Osteocyte (in vitro differentiated cells): ENCODE measurements around the gene MAP3K4. TPM values are rescaled to one million over a fixed set of nuclear protein-coding genes. Genes with fewer than 3 reads are reported as not detected.

Experiments
- DNase-seq: peaks from one replicate; pipeline ENCODE4 v3.0.0; 2021; ENCODE audit warnings: mixed read lengths; ENCODE audit not compliant: unreplicated experiment; ENCODE audit errors: extremely low spot score
- H3K27ac Mint-ChIP-seq: one replicate; pipeline ENCODE4 v1.8.0; 2021; ENCODE audit warnings: mild to moderate bottlenecking, mixed read lengths; ENCODE audit not compliant: unreplicated experiment
- H3K27me3 Mint-ChIP-seq: one replicate; pipeline ENCODE4 v1.8.0; 2021; ENCODE audit warnings: mixed read lengths; ENCODE audit not compliant: unreplicated experiment
- H3K36me3 Mint-ChIP-seq: one replicate; pipeline ENCODE4 v1.8.0; 2021; ENCODE audit warnings: mixed read lengths; ENCODE audit not compliant: unreplicated experiment
- H3K4me1 Mint-ChIP-seq: one replicate; pipeline ENCODE4 v1.8.0; 2021; ENCODE audit warnings: mixed read lengths; ENCODE audit not compliant: unreplicated experiment
- H3K4me3 Mint-ChIP-seq: one replicate; pipeline ENCODE4 v1.8.0; 2021; ENCODE audit warnings: mild to moderate bottlenecking, moderate library complexity, mixed read lengths; ENCODE audit not compliant: unreplicated experiment
- H3K9me3 Mint-ChIP-seq: one replicate; pipeline ENCODE4 v1.8.0; 2021; ENCODE audit warnings: mixed read lengths; ENCODE audit not compliant: unreplicated experiment
- CTCF ChIP-seq: fragments of 200-600 bp; sonication (generic); IDR thresholded peaks from 2 replicates; pipeline ENCODE4 v1.5.0; 2021; ENCODE audit warnings: antibody characterized with exemption, mild to moderate bottlenecking, moderate library complexity
- total RNA-seq: library from RNA; stranded (reverse); gene quantifications from 2 replicates; pipeline ENCODE4 v1.2.1, GENCODE V29; 2021

MAP3K4 gene
- total RNA-seq, 1 donor from 2014 or later: 20.7 TPM

GRCh38 chr6:160965893-160966292 lies 25.7 kb upstream of the MAP3K4 start:
- H3K4me3 Mint-ChIP-seq: no peak overlapping the region
- peaks cover 2% of the 10 kb centered on the region for H3K27me3 Mint-ChIP-seq
- no peak overlapping the region for H3K27ac Mint-ChIP-seq
- no peaks in the 10 kb centered on the region for H3K36me3 Mint-ChIP-seq
- no peak for DNase-seq
- no peak for TF ChIP-seq CTCF
- no peaks in the 10 kb centered on the region for H3K9me3 Mint-ChIP-seq
- H3K4me1 Mint-ChIP-seq: peaks cover 3% of the 10 kb centered on the region

- Mint-ChIP-seq H3K27me3 (peaks cover 2% of the 10 kb centered on the region), H3K9me3 (no peaks in the 10 kb centered on the region), H3K4me3 (no peak overlapping the region), H3K36me3 (no peaks in the 10 kb centered on the region), H3K27ac (no peak overlapping the region), H3K4me1 (peaks cover 3% of the 10 kb centered on the region)
- TF ChIP-seq CTCF: no peak
- no peak for DNase-seq
Measured at GRCh38 chr6:160966493-160967229, 24.9 kb upstream of the MAP3K4 start.

GRCh38 chr6:160967351-160967750 lies 24.2 kb upstream of the MAP3K4 start:
- Mint-ChIP-seq H3K4me1 (peaks cover 9% of the 10 kb centered on the region), H3K9me3 (no peaks in the 10 kb centered on the region), H3K27ac (no peak overlapping the region), H3K36me3 (no peaks in the 10 kb centered on the region), H3K27me3 (peaks cover 2% of the 10 kb centered on the region), H3K4me3 (no peak overlapping the region)
- DNase-seq: no peak
- TF ChIP-seq CTCF: no peak

GRCh38 chr6:160967833-160968232 lies 23.7 kb upstream of the MAP3K4 start:
- Mint-ChIP-seq H3K36me3 (no peaks in the 10 kb centered on the region), H3K27ac (no peak overlapping the region), H3K4me1 (peaks cover 12% of the 10 kb centered on the region), H3K9me3 (no peaks in the 10 kb centered on the region), H3K27me3 (peaks cover 2% of the 10 kb centered on the region), H3K4me3 (no peak overlapping the region)
- DNase-seq: no peak
- no peak for TF ChIP-seq CTCF

- Mint-ChIP-seq H3K4me3 (no peak overlapping the region), H3K27me3 (no peaks in the 10 kb centered on the region), H3K27ac (no peak overlapping the region), H3K9me3 (no peaks in the 10 kb centered on the region), H3K36me3 (no peaks in the 10 kb centered on the region), H3K4me1 (peaks cover 17% of the 10 kb centered on the region)
- no peak for DNase-seq
- no peak for TF ChIP-seq CTCF
Measured at GRCh38 chr6:160971171-160971570, 20.4 kb upstream of the MAP3K4 start.
